ENCODE results near the gene DEUP1.
A peak's percentile ranks its signal among the peaks of the same experiment; 100 is the strongest.
"Not testable (repeated sequence)": the region's sequence is repeated elsewhere in the genome, so short reads cannot be mapped to it uniquely, and the experiment has no call there.

Gene DEUP1

GRCh38 chr11:93359396-93359795 lies 28.9 kb downstream of the DEUP1 start:
- DNase-seq = no peak

- no peak for DNase-seq
These were observed 30.9 kb downstream of the DEUP1 start for GRCh38 chr11:93361435-93361834.

GRCh38 chr11:93368022-93368421 lies 37.5 kb downstream of the DEUP1 start:
- no peak for DNase-seq

GRCh38 chr11:93370260-93370659 lies 39.7 kb downstream of the DEUP1 start:
- no peak for DNase-seq

GRCh38 chr11:93389737-93390136 lies 59.2 kb downstream of the DEUP1 start:
- no peak for DNase-seq

- no peak for DNase-seq
These were observed 62.3 kb downstream of the DEUP1 start for GRCh38 chr11:93392867-93393266.

- DNase-seq = no peak
These were observed 62.8 kb downstream of the DEUP1 start for GRCh38 chr11:93393386-93393785.

- DNase-seq = no peak
These were observed 63.9 kb downstream of the DEUP1 start for GRCh38 chr11:93394488-93394887.

- no peak for DNase-seq
These were observed 65.8 kb downstream of the DEUP1 start for GRCh38 chr11:93396316-93396715.

GRCh38 chr11:93403930-93404329 lies 73.4 kb downstream of the DEUP1 start:
- no peak for DNase-seq

- no peak for DNase-seq
These were observed 77.3 kb downstream of the DEUP1 start for GRCh38 chr11:93407777-93408401.

GRCh38 chr11:93410441-93410840 lies 79.9 kb downstream of the DEUP1 start:
- DNase-seq = no peak

- DNase-seq = no peak
These were observed 81.2 kb downstream of the DEUP1 start for GRCh38 chr11:93411705-93412104.

GRCh38 chr11:93432247-93432646 lies 101.7 kb downstream of the DEUP1 start:
- DNase-seq = no peak

- not testable (repeated sequence) for DNase-seq
These were observed 112.7 kb downstream of the DEUP1 start for GRCh38 chr11:93443232-93443631.

GRCh38 chr11:93444617-93445073 lies 114.1 kb downstream of the DEUP1 start:
- peak in 9 of 56 donors; percentile 0 to 44 (median 3) for DNase-seq

GRCh38 chr11:93458286-93458685 lies 127.7 kb downstream of the DEUP1 start:
- DNase-seq = no peak

- not testable (repeated sequence) for DNase-seq
These were observed 133.1 kb downstream of the DEUP1 start for GRCh38 chr11:93463666-93464065.

GRCh38 chr11:93464927-93465540 lies 134.5 kb downstream of the DEUP1 start:
- no peak for DNase-seq

GRCh38 chr11:93467054-93467453 lies 136.5 kb downstream of the DEUP1 start:
- DNase-seq = no peak

GRCh38 chr11:93468290-93468689 lies 137.7 kb downstream of the DEUP1 start:
- DNase-seq = no peak

GRCh38 chr11:93474123-93474522 lies 143.6 kb downstream of the DEUP1 start:
- DNase-seq = no peak

GRCh38 chr11:93476796-93477195 lies 146.3 kb downstream of the DEUP1 start:
- DNase-seq = no peak
